ENCODE data around the gene CEACAM5.

CEACAM5 gene

GRCh38 chr19:41739361-41739760 is 30.9 kb downstream of the CEACAM5 start:
- Mint-ChIP-seq H3K36me3 (ENCODE audit: low read depth) (no peaks in the 10 kb centered on the region), H3K4me1 (no peaks in the 10 kb centered on the region), H3K4me3 (no peak overlapping the region), H3K9me3 (no peaks in the 10 kb centered on the region), H3K27ac (no peak overlapping the region), H3K27me3 (ENCODE audit: low read depth) (peaks cover 23% of the 10 kb centered on the region)
- TF ChIP-seq CTCF (IDR thresholded peaks at IDR 0.05; ENCODE audit: unreplicated experiment in 3 of 3), result no peak

GRCh38 chr19:41740415-41741243 is 32.2 kb downstream of the CEACAM5 start:
- no peak overlapping the region for H3K4me3 Mint-ChIP-seq
- H3K4me1 Mint-ChIP-seq, result no peaks in the 10 kb centered on the region
- no peak for TF ChIP-seq CTCF (IDR thresholded peaks at IDR 0.05; ENCODE audit: unreplicated experiment in 3 of 3)
- H3K9me3 Mint-ChIP-seq, result no peaks in the 10 kb centered on the region
- H3K27ac Mint-ChIP-seq, result no peak overlapping the region
- H3K27me3 Mint-ChIP-seq (ENCODE audit: low read depth), result peaks cover 33% of the 10 kb centered on the region
- no peaks in the 10 kb centered on the region for H3K36me3 Mint-ChIP-seq (ENCODE audit: low read depth)

GRCh38 chr19:41741244-41741554 is 32.8 kb downstream of the CEACAM5 start:
- H3K4me3 Mint-ChIP-seq, result no peak overlapping the region
- peaks cover 38% of the 10 kb centered on the region for H3K27me3 Mint-ChIP-seq (ENCODE audit: low read depth)
- H3K4me1 Mint-ChIP-seq, result no peaks in the 10 kb centered on the region
- no peaks in the 10 kb centered on the region for H3K36me3 Mint-ChIP-seq (ENCODE audit: low read depth)
- TF ChIP-seq CTCF (IDR thresholded peaks at IDR 0.05; ENCODE audit: unreplicated experiment in 3 of 3), result no peak
- H3K27ac Mint-ChIP-seq, result no peak overlapping the region
- H3K9me3 Mint-ChIP-seq, result no peaks in the 10 kb centered on the region

GRCh38 chr19:41744850-41745249 is 36.4 kb downstream of the CEACAM5 start:
- Mint-ChIP-seq H3K36me3 (ENCODE audit: low read depth) (no peaks in the 10 kb centered on the region), H3K4me1 (no peaks in the 10 kb centered on the region), H3K4me3 (no peak overlapping the region), H3K27me3 (ENCODE audit: low read depth) (peaks cover 55% of the 10 kb centered on the region), H3K27ac (no peak overlapping the region), H3K9me3 (no peaks in the 10 kb centered on the region)
- no peak for TF ChIP-seq CTCF (IDR thresholded peaks at IDR 0.05; ENCODE audit: unreplicated experiment in 3 of 3)

GRCh38 chr19:41745756-41746155 is 37.3 kb downstream of the CEACAM5 start:
- TF ChIP-seq CTCF (IDR thresholded peaks at IDR 0.05; ENCODE audit: unreplicated experiment in 3 of 3), result no peak
- Mint-ChIP-seq H3K27ac (no peak overlapping the region), H3K4me3 (no peak overlapping the region), H3K9me3 (no peaks in the 10 kb centered on the region), H3K27me3 (ENCODE audit: low read depth) (peaks cover 56% of the 10 kb centered on the region), H3K4me1 (no peaks in the 10 kb centered on the region), H3K36me3 (ENCODE audit: low read depth) (no peaks in the 10 kb centered on the region)

GRCh38 chr19:41746593-41747227 is 38.3 kb downstream of the CEACAM5 start:
- no peak overlapping the region for H3K4me3 Mint-ChIP-seq
- peak in 1 of 3 experiments; percentile 8 for TF ChIP-seq CTCF (IDR thresholded peaks at IDR 0.05; ENCODE audit: unreplicated experiment in 3 of 3)
- H3K27me3 Mint-ChIP-seq (ENCODE audit: low read depth), result peaks cover 61% of the 10 kb centered on the region
- no peaks in the 10 kb centered on the region for H3K36me3 Mint-ChIP-seq (ENCODE audit: low read depth)
- no peaks in the 10 kb centered on the region for H3K4me1 Mint-ChIP-seq
- H3K27ac Mint-ChIP-seq, result no peak overlapping the region
- no peaks in the 10 kb centered on the region for H3K9me3 Mint-ChIP-seq
